Keratinocyte (primary cell): ENCODE data around the gene EDC4. TPM values are rescaled to one million over a fixed set of nuclear protein-coding genes. Genes with fewer than 3 reads are reported as not detected.

Experiments
- DNase-seq: peaks from one replicate; pipeline ENCODE4 v3.0.0-alpha.2; 2011; ENCODE audit warnings: low read depth, missing footprints, low spot score
- FAIRE-seq: peaks from 2 replicates; lab custom pipeline; 2011; peaks lifted over from hg19 to GRCh38; lab: Jason Lieb, UNC
- H2AFZ ChIP-seq: 2 replicates; pipeline ENCODE4 v1.6.0; 2012; ENCODE audit warnings: low read length, control low read depth, inconsistent platforms; ENCODE audit not compliant: control insufficient read depth
- H3K27ac ChIP-seq: 2 replicates; pipeline ENCODE4 v1.5.1; 2011; ENCODE audit warnings: low read length; ENCODE audit not compliant: control insufficient read depth, insufficient read depth
- H3K27me3 ChIP-seq: 3 replicates; pipeline ENCODE4 v1.6.0; 2011; ENCODE audit warnings: low read length; ENCODE audit not compliant: control insufficient read depth, insufficient read depth; ENCODE audit errors: extremely low read depth
- H3K36me3 ChIP-seq, 2 experiments: 2 replicates in 1 of 2; 3 replicates in 1 of 2; pipeline ENCODE4 v1.5.1; 2011; ENCODE audit warnings: low read length in 2 of 2, mild to moderate bottlenecking in 1 of 2; ENCODE audit not compliant: control insufficient read depth in 2 of 2, insufficient read depth in 2 of 2; ENCODE audit errors: extremely low read depth in 1 of 2
- H3K4me1 ChIP-seq: 3 replicates; pipeline ENCODE4 v1.5.1; 2011; ENCODE audit warnings: low read length; ENCODE audit not compliant: control insufficient read depth, insufficient read depth; ENCODE audit errors: extremely low read depth
- H3K4me2 ChIP-seq: 3 replicates; pipeline ENCODE4 v1.6.0; 2011; ENCODE audit warnings: low read depth, low read length; ENCODE audit not compliant: control insufficient read depth, insufficient read depth; ENCODE audit errors: extremely low read depth
- H3K4me3 ChIP-seq, 3 experiments: fragments of 200-600 bp in 1 of 3; sonication (generic) in 1 of 3; 2 replicates in 2 of 3; 3 replicates in 1 of 3; pipeline ENCODE4 v1.5.1; 2011 to 2016; ENCODE audit warnings: low read length in 3 of 3, mild to moderate bottlenecking in 3 of 3, control low read depth in 2 of 3, inconsistent platforms in 1 of 3, low read depth in 1 of 3, mixed read lengths in 1 of 3, mixed run types in 1 of 3, moderate library complexity in 1 of 3; ENCODE audit not compliant: control insufficient read depth in 2 of 3, insufficient read depth in 2 of 3; ENCODE audit errors: extremely low read depth in 1 of 3
- H3K79me2 ChIP-seq: 2 replicates; pipeline ENCODE4 v1.6.0; 2012; ENCODE audit warnings: low read length; ENCODE audit not compliant: control insufficient read depth, insufficient read depth
- H3K9ac ChIP-seq: 3 replicates; pipeline ENCODE4 v1.6.0; 2011; ENCODE audit warnings: low read length; ENCODE audit not compliant: control insufficient read depth, insufficient read depth; ENCODE audit errors: extremely low read depth
- H3K9me1 ChIP-seq: 3 replicates; pipeline ENCODE4 v1.6.0; 2011; ENCODE audit warnings: low read length; ENCODE audit not compliant: control insufficient read depth, insufficient read depth; ENCODE audit errors: extremely low read depth
- H3K9me3 ChIP-seq: 2 replicates; pipeline ENCODE4 v1.5.1; 2012; ENCODE audit warnings: low read depth, low read length; ENCODE audit not compliant: control insufficient read depth
- H4K20me1 ChIP-seq: 3 replicates; pipeline ENCODE4 v1.6.0; 2011; ENCODE audit warnings: low read length; ENCODE audit not compliant: control insufficient read depth, insufficient read depth; ENCODE audit errors: extremely low read depth
- EZH2 ChIP-seq: IDR thresholded peaks from one replicate; pipeline ENCODE4 v1.6.1; 2012; ENCODE audit warnings: inconsistent platforms, mild to moderate bottlenecking, low read length, moderate library complexity
- dilution Hi-C: fragments of 300-500 bp; cut with MboI; formaldehyde crosslinking; loops from one replicate; pipeline ENCODE4 v1.7.0; 2020; ENCODE audit warnings: low sequenced_read_pairs; ENCODE audit not compliant: extremely low pct_ligation_motif_present
- polyA plus RNA-seq, 5 experiments: library from polyadenylated mRNA; depleted of rRNA in 3 of 5; stranded (reverse) in 3 of 5; stranded (forward) in 1 of 5; unstranded in 1 of 5; fragments of >200 nt; gene quantifications; 1 replicate in 1 of 5; 2 replicates in 3 of 5; 3 replicates in 1 of 5; pipeline versions ENCODE4 v1.2.1 to v1.2.3, GENCODE V29; 2011 to 2012; ENCODE audit warnings: missing spikeins in 2 of 5, low read depth in 1 of 5, low replicate concordance in 1 of 5
- TF ChIP-seq, protein P1 (sequence below), 3 experiments: IDR thresholded peaks in 1 of 3; conservative IDR thresholded peaks in 1 of 3; optimal IDR thresholded peaks in 1 of 3; 2 replicates in 2 of 3; 3 replicates in 1 of 3; pipeline versions ENCODE3 to v1.5.1; 2011; ENCODE audit warnings: low read length in 3 of 3, mild to moderate bottlenecking in 3 of 3, moderate library complexity in 2 of 3, control low read depth in 1 of 3, inconsistent platforms in 1 of 3; ENCODE audit not compliant: insufficient read depth in 2 of 3; ENCODE audit errors: extremely low read depth in 1 of 3

The EDC4 gene
- polyA plus RNA-seq, 1 donor (not counting 4 experiments of a cell fraction or from before 2014, with no cell fraction given): 16.7 TPM

DNA sequence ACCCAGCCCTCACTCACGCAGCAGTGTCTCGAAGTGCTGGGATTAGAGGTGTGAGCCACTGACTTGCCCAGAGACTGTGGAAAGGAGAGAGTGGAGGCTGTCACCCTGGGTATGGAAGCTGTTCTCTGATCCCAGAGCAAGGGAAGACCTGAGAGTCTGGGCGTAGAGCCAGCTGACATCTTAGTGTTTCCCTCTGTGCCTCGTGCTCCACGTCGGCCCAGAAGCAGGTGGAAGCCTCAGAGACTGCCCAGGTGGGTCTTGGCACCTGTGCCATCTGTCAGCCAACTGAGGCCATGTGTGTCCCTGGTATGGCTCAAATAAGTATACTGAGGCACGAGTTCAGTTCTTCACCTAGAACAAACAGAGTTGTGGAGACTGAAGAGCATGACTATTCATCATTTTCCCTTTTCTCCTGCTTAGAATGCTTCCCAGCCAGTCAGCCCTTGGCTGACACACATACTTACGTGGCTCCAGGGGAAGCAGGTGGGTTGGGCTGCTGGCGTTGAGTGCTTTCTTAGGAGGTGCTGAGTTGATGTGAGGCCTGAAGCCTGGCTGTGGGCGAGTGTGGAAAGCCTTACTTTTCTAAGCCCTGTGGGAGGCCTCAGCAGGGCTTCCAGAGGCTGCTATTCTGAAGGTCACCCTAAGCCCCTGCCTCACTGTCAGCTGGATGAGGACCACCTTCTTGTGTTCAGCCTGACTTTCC is 50.7 kb downstream of the EDC4 start:
- H3K4me3 ChIP-seq: no peak overlapping the region
- H3K36me3 ChIP-seq: peaks cover 13 to 18% of the 10 kb centered on the region in 2 experiments
- H3K27ac ChIP-seq: no peak overlapping the region
- peaks cover 9% of the 10 kb centered on the region for H4K20me1 ChIP-seq
- TF ChIP-seq EZH2: no peak
- TF ChIP-seq, protein P1, sequence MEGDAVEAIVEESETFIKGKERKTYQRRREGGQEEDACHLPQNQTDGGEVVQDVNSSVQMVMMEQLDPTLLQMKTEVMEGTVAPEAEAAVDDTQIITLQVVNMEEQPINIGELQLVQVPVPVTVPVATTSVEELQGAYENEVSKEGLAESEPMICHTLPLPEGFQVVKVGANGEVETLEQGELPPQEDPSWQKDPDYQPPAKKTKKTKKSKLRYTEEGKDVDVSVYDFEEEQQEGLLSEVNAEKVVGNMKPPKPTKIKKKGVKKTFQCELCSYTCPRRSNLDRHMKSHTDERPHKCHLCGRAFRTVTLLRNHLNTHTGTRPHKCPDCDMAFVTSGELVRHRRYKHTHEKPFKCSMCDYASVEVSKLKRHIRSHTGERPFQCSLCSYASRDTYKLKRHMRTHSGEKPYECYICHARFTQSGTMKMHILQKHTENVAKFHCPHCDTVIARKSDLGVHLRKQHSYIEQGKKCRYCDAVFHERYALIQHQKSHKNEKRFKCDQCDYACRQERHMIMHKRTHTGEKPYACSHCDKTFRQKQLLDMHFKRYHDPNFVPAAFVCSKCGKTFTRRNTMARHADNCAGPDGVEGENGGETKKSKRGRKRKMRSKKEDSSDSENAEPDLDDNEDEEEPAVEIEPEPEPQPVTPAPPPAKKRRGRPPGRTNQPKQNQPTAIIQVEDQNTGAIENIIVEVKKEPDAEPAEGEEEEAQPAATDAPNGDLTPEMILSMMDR (optimal IDR thresholded peaks at IDR 0.05 in 1 of 3, IDR thresholded peaks at IDR 0.05 in 1 of 3, conservative IDR thresholded peaks at IDR 0.05 in 1 of 3; ENCODE audit: extremely low read depth in 1 of 3, insufficient read depth in 2 of 3, low read length in 3 of 3): no peak
- no peak for FAIRE-seq
- no peak overlapping the region for H3K9ac ChIP-seq
- no peak overlapping the region for H2AFZ ChIP-seq
- no peak for DNase-seq
- H3K79me2 ChIP-seq: peaks cover 2% of the 10 kb centered on the region
- dilution Hi-C loops: no loop called here
- H3K9me3 ChIP-seq: no peaks in the 10 kb centered on the region
- H3K4me2 ChIP-seq: no peak overlapping the region
- peaks cover 22% of the 10 kb centered on the region for H3K4me1 ChIP-seq
- H3K27me3 ChIP-seq: no peaks in the 10 kb centered on the region
- H3K9me1 ChIP-seq: no peaks in the 10 kb centered on the region

DNA sequence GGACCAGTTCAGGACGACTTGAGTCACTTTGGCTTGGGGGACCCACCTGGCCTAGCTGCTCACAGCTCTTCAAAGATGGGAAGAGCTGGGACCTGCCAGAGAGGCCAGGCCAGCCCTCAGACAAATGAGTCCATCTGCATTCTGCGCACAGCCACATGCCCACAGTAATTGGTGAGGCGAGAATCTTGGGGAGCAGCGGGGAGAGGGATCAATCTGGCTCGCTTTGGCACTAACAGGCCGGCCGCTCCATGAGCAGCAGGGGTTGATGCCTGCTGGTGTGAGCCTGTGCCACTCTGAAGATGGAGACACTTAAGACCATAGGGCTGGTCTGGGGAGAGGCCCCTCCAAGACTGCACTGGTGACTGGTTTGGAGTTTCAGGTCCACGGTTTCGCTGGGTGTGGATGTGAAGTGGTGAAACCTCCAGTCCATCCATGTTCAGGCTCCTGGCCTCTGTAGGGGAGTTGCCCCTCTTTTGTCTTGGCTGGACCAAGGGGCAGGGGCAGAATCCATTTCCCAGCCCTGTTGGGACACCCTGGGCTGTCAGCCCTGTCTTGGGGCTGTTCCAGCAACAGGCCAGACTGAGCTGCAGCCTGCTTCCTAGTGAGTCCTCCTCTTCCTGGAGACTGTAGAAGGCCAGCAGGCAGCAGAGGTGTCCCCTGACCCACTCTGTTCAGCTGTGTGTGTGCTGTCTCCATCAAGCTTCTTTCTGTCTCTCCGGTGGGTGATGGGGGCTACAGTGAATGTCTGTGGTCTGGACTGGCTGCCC is 51.5 kb downstream of the EDC4 start:
- Histone ChIP-seq H3K79me2 (peaks cover 2% of the 10 kb centered on the region), H3K4me3 (no peak overlapping the region), H4K20me1 (peaks cover 12% of the 10 kb centered on the region), H3K4me1 (peaks cover 22% of the 10 kb centered on the region), H3K9me1 (no peaks in the 10 kb centered on the region), H3K9ac (no peak overlapping the region), H3K9me3 (no peaks in the 10 kb centered on the region), H3K27ac (no peak overlapping the region), H3K4me2 (no peak overlapping the region), H3K36me3 (peaks cover 14 to 19% of the 10 kb centered on the region in 2 experiments), H3K27me3 (no peaks in the 10 kb centered on the region), H2AFZ (no peak overlapping the region)
- DNase-seq (no peak), FAIRE-seq (no peak)
- dilution Hi-C loops: no loop called here
- no peak for TF ChIP-seq EZH2
- TF ChIP-seq, protein P1 (optimal IDR thresholded peaks at IDR 0.05 in 1 of 3, IDR thresholded peaks at IDR 0.05 in 1 of 3, conservative IDR thresholded peaks at IDR 0.05 in 1 of 3; ENCODE audit: extremely low read depth in 1 of 3, insufficient read depth in 2 of 3, low read length in 3 of 3): no peak
